IPS-15b (cell line): Measurements from ENCODE around the gene SAP30.

ENCODE experiments used
- H3K27me3 ChIP-seq: one replicate; pipeline ENCODE4 v1.6.1; 2013; ENCODE audit warnings: low read length; ENCODE audit not compliant: control insufficient read depth, insufficient read depth
- H3K36me3 ChIP-seq: one replicate; pipeline ENCODE4 v1.6.1; 2013; ENCODE audit warnings: low read length; ENCODE audit not compliant: control insufficient read depth, insufficient read depth
- H3K4me1 ChIP-seq: one replicate; pipeline ENCODE4 v1.6.1; 2013; ENCODE audit warnings: mild to moderate bottlenecking, low read length; ENCODE audit not compliant: control insufficient read depth, insufficient read depth
- H3K4me3 ChIP-seq: one replicate; pipeline ENCODE4 v1.5.1; 2013; ENCODE audit warnings: low read depth, low read length
- H3K9ac ChIP-seq: one replicate; pipeline ENCODE4 v1.6.1; 2013; ENCODE audit warnings: low read depth, mild to moderate bottlenecking, low read length
- H3K9me3 ChIP-seq: one replicate; pipeline ENCODE4 v1.6.1; 2013; ENCODE audit warnings: mild to moderate bottlenecking, low read length; ENCODE audit not compliant: control insufficient read depth, insufficient read depth

The SAP30 gene, protein sequence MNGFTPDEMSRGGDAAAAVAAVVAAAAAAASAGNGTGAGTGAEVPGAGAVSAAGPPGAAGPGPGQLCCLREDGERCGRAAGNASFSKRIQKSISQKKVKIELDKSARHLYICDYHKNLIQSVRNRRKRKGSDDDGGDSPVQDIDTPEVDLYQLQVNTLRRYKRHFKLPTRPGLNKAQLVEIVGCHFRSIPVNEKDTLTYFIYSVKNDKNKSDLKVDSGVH

DNA sequence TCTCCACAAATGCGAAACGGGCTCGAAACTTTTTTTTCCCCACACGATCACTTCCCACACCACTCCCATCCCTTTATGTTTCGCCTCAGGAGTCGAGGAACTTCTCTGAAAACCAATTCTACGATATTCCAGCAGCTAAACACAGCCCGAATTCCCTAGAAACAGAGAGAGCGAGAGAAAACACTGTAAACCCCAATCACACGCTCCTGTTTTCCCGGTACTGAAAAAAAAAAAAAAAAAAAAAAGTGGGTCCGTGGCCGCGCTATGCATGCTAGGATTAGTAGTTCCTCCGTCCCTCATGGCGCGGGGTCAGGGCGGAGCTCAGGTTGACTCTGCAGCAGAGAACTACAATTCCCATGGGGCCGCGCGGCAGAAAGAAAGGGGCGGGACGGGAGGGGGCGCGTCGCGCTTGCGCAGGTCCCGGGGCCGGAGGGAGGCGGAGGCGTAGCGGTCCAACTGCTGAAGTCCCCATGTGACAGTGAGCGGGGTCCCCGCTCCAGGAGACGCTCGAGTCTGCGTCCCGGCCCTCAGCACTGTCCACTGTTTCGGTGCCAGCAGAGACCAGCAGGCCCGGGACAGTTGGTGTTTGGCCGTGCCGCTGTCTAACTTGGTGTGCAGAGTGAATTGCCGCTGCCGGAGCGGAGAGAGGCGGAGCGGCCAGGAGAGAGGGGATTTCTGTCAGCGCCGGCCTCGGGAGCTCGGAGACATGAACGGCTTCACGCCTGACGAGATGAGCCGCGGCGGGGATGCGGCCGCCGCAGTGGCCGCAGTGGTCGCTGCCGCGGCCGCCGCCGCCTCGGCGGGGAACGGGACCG lies at the start of gene SAP30:
Gene SAP30, plus strand, starts transcription at position 478 of the 815 bp plus-strand sequence. Its CDS starts 229 bp downstream, at position 707.
- H3K27me3 ChIP-seq, result peaks cover 6% of the 10 kb centered on the region
- H3K36me3 ChIP-seq, result no peaks in the 10 kb centered on the region
- no peaks in the 10 kb centered on the region for H3K4me1 ChIP-seq
- no peaks in the 10 kb centered on the region for H3K9me3 ChIP-seq
- H3K9ac ChIP-seq, result peak within 1 kb of the TSS; percentile 30
- peak within 1 kb of the TSS; percentile 95 for H3K4me3 ChIP-seq

DNA sequence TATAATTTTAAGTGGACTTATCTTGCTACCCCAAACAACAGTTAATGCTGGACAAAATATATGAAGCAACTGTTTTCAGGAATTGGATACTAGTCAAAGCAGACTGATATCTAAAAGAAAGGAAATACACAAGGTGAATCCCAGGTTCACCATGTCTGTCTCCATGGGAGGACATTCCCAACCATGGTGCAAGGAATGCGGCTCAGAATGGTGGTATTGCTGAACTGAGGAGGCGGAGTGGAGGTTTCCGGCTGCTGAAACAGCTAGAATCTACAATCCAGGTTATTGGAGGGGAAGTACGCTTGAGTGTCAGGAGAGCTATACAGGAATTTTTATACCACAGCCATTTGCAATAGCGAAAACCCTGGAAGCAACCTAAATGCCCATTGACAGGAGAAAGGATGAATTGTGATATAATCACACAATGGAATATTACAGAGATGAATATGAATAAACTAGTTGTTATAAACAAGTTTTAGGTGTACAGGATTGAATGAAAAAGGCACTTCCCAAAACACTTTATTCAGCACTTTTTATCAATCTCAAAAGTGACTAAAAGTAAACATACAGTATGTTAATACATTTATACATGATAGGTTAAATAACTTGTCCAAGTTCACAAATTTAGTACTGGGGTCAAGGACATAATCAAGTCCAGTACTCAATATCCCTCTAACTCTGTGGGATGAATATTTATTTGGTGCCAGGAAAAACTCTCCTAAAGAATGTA lies 45.6 kb upstream of the SAP30 start:
- no peaks in the 10 kb centered on the region for H3K4me1 ChIP-seq
- H3K4me3 ChIP-seq, result no peak overlapping the region
- no peak overlapping the region for H3K9ac ChIP-seq
- no peaks in the 10 kb centered on the region for H3K9me3 ChIP-seq
- no peaks in the 10 kb centered on the region for H3K27me3 ChIP-seq
- H3K36me3 ChIP-seq, result peaks cover 6% of the 10 kb centered on the region

DNA sequence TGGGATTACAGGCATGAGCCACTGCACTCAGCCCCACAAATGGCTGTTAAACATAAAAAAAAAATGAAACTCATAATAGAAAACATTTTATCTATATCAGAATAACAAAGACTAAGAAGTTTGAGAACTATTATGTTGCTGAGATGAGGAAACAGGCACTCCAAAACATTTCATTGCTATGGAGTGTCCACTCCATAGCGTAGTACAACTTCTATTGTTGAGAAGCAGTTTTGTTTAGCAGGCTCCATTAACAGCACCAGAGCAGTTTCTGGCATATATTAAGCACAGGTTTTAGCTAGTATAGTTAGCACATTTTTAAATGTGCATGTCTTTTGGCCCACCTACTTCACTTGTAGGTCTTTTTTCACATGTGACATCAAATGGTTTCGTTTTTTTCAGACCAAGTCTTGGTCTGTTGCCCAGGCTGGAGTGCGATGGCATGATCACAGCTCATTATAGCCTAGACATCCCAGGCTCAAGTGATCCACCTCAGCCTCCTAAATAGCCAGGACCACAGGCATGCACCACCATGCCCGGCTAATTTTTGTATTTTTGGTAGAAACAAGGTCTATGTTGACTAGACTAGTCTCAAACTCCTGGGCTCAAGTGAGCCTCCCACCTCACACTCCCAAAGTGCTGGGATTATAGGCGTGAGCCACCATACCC lies 42.4 kb upstream of the SAP30 start:
- Histone ChIP-seq H3K4me3 (no peak overlapping the region), H3K36me3 (peaks cover 20% of the 10 kb centered on the region), H3K9ac (no peak overlapping the region), H3K4me1 (peaks cover 3% of the 10 kb centered on the region), H3K9me3 (no peaks in the 10 kb centered on the region), H3K27me3 (no peaks in the 10 kb centered on the region)

DNA sequence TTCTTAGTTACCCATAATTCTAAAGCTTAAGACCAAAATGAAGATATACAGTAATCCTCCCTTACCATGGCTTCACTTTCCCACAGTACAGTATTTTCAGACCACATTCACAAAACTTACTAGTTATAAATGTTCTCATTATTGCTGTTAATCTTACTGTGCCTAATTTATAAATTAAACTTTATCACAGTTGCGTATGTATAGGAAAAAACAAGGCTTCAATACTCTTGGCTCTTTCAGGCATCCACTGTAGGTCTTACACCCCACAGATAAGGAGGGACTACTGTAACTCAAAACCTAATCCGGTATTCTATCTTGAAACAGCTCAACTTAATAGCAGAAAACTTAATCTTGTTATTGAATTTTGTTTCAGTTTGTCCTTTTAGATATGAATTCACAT lies 40.2 kb upstream of the SAP30 start:
- H3K9me3 ChIP-seq, result no peaks in the 10 kb centered on the region
- H3K4me3 ChIP-seq, result no peak overlapping the region
- no peaks in the 10 kb centered on the region for H3K27me3 ChIP-seq
- no peak overlapping the region for H3K9ac ChIP-seq
- peaks cover 20% of the 10 kb centered on the region for H3K36me3 ChIP-seq
- H3K4me1 ChIP-seq, result peaks cover 3% of the 10 kb centered on the region

DNA sequence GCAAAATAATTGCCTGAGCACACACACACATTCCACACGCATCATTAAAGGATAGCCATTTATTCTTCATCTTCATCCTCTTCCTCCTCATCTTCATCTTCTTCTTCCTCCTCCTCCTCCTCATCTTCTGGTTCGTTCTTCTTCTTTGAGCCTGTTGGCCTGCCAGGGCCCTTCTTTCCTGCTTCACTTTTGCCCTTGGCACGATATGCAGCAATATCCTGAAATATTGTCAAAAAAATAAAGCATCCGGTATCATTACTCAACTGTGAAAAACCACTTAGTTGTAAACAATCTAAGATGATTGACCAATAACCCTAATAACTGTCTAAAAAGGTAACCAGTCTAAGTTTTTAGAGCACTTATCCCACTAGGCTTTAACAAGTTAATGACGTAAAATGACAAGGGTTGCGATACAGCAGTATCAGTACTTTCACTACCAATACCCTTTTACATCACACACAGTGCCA lies 38.7 kb upstream of the SAP30 start:
- peaks cover 20% of the 10 kb centered on the region for H3K36me3 ChIP-seq
- no peak overlapping the region for H3K9ac ChIP-seq
- peaks cover 8% of the 10 kb centered on the region for H3K27me3 ChIP-seq
- H3K4me1 ChIP-seq, result peaks cover 3% of the 10 kb centered on the region
- peak overlapping the region; percentile 92 for H3K4me3 ChIP-seq
- H3K9me3 ChIP-seq, result no peaks in the 10 kb centered on the region

DNA sequence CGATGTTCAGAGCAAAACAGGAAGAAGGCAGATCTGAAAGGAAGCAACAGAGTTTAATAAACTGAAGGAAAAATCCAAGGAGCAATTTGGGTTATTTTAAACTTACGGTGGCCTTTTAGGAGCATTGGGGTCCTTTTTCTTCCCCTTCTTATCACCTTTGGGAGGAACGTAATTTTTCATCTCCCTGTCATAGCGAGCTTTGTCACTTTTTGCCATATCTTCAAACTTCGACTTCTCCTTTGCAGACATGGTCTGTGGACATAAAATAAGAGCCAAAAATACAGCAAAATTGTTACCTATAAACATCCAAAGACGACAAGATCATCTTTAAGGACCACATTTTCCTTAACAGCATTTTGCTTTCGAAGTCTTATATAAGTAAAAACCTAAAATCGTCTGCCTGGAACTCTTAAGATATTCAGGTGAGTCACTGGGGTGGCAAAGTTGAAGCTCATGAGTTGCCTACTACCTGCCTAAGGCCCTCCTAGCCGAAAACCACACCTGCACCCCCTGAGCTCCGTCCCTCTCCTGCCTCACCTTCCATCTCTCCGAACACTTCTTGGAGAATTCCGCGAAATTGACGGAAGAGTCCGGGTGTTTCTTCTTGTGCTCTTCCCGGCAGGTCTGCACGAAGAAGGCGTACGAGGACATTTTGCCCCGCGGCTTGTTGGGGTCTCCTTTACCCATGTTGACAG lies 37.6 kb upstream of the SAP30 start:
- Histone ChIP-seq H3K36me3 (peaks cover 20% of the 10 kb centered on the region), H3K4me1 (peaks cover 3% of the 10 kb centered on the region), H3K27me3 (peaks cover 8% of the 10 kb centered on the region), H3K9me3 (no peaks in the 10 kb centered on the region), H3K4me3 (peak overlapping the region; percentile 92), H3K9ac (peak overlapping the region; percentile 42)

DNA sequence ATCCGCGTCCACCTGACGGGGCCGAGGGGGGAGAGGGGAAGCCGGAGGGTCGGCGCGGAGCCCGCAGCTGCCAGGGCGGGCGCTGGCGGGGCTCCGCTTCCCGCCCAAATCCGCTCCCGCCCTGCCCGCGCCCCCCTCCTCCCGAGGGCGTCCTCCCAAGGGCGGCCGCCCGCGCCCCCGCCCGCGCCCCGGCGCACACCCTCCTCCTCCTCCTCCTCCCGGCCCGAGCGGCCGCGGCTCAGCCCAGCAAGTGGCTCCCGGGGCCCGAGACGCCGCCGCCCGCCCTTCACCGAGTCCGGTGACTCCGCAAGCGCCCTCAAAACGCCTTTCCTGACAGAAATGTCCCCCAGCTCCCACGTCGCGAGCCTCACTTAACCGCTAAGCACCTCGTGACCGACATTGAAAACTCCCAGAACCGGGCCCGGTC lies 37.1 kb upstream of the SAP30 start:
- peaks cover 15% of the 10 kb centered on the region for H3K36me3 ChIP-seq
- H3K9ac ChIP-seq, result peak overlapping the region; percentile 98
- peak overlapping the region; percentile 92 for H3K4me3 ChIP-seq
- H3K27me3 ChIP-seq, result peaks cover 8% of the 10 kb centered on the region
- H3K4me1 ChIP-seq, result peaks cover 3% of the 10 kb centered on the region
- no peaks in the 10 kb centered on the region for H3K9me3 ChIP-seq

DNA sequence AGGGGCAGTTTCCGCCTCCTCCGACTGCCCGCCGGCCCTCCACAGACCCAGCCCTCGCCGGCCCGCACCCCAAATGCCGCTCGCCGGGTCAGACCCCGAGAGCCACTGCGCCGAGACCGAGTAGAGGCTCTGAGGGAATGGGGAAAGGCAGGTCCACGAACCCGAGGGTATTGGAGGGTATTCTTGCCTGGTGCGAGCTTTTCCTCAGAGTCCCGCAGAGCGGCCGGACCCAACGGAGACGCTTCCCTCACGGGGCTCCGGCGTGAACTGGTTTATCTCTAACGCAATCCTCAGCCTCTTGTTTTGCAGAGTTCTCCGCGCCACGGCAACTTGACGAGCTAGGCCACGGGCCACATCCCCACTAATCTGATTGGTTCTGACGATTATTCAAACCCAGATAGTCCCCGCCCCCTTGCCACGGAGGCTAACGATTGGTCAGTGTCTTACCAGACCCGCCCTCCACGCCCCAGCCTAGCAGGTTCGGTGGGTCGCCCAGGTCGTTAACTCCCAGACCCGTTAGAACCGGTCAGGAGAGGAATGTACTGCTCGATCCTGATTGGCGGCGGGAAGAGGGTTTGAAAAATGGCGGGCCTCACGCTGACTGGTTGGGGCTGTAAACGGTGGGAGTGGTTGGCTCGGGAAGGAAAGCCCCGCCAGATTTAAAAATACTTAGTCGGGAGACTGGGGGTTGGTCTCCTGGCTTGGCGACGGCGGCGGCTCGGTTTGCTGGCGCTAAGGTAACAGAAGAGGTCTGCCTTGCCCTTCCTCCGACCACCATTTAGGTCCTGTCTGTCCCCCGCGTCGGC lies 36.5 kb upstream of the SAP30 start, which contains the start of gene HMGB2:
Gene HMGB2, minus strand, starts transcription at position 274 of the 806 bp plus-strand sequence. CDS start 709 bp downstream, outside the sequence.
- Histone ChIP-seq H3K4me1 (peaks cover 3% of the 10 kb centered on the region), H3K27me3 (peaks cover 8% of the 10 kb centered on the region)

DNA sequence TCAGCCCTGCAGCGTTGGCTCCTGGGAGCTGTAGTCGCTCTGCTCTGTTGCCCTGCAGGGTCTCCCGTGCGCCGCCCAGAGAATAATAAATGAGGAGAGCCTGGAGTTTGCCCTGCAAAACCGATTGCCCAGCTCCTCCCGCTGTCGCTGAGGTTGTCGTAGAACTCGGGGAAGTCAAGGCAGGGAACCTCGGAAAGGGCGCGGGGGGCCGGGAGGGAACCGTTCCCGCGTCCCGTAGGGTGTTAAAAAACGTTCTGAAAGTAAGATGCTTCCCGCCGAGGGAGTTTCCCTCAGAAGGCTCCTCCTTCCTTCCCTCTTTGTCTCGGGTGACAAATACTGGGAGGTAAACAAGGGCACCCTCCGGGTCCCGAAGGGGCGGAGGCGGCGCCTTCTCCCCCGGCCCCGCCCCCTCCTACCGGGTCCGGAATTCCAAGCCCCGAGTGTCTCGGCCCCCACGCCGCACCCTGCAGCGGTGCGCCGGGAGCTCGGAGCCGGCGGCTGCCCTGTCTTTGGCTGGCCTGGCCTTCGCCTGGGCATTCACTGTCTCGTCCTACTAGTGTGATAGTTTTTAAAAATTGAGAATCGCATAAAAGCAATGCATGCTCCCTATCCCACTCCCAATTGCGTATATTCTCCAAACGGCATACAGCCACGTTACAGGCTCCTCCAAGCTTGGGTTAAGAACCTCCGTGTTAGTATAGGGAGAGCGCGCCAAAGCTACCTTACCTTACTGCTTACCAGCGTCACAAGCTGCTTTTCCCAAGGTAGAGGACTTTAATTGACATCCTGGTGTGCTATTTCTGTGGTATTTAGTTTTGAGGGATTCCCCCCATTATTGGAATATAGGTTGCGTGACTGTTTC lies 35.6 kb upstream of the SAP30 start:
- H3K9me3 ChIP-seq, result no peaks in the 10 kb centered on the region
- H3K9ac ChIP-seq, result peak overlapping the region; percentile 92
- peaks cover 14% of the 10 kb centered on the region for H3K36me3 ChIP-seq
- H3K27me3 ChIP-seq, result peaks cover 8% of the 10 kb centered on the region
- peaks cover 3% of the 10 kb centered on the region for H3K4me1 ChIP-seq
- peak overlapping the region; percentile 87 for H3K4me3 ChIP-seq

More for the DNA sequence above, 36.5 kb upstream of the SAP30 start, which contains the start of gene HMGB2:
- Histone ChIP-seq H3K9ac (peak within 1 kb of the TSS; percentile 98), H3K4me3 (peak within 1 kb of the TSS; percentile 92), H3K9me3 (no peaks in the 10 kb centered on the region), H3K36me3 (peaks cover 14% of the 10 kb centered on the region)
